ENCODE data around the gene COL10A1. TPM values are rescaled to one million over a fixed set of nuclear protein-coding genes. Genes with fewer than 3 reads are reported as not detected.

Gene COL10A1
- total RNA-seq, 2 donors from 2014 or later, result not detected

GRCh38 chr6:116170358-116171057 lies 44.6 kb upstream of the COL10A1 start:
- H3K27me3 Mint-ChIP-seq (ENCODE audit: insufficient read depth), result no peaks in the 10 kb centered on the region
- 76 to 94% methylated on average over 2 to 5 of the region's 5 CpGs for WGBS, 2 experiments (ENCODE audit: insufficient coverage in 1 of 2, insufficient read length in 1 of 2)
- H3K27ac Mint-ChIP-seq, result no peak overlapping the region
- no peak overlapping the region for H3K27ac ChIP-seq (ENCODE audit: low read depth, low read length)
- TF ChIP-seq, protein P1, sequence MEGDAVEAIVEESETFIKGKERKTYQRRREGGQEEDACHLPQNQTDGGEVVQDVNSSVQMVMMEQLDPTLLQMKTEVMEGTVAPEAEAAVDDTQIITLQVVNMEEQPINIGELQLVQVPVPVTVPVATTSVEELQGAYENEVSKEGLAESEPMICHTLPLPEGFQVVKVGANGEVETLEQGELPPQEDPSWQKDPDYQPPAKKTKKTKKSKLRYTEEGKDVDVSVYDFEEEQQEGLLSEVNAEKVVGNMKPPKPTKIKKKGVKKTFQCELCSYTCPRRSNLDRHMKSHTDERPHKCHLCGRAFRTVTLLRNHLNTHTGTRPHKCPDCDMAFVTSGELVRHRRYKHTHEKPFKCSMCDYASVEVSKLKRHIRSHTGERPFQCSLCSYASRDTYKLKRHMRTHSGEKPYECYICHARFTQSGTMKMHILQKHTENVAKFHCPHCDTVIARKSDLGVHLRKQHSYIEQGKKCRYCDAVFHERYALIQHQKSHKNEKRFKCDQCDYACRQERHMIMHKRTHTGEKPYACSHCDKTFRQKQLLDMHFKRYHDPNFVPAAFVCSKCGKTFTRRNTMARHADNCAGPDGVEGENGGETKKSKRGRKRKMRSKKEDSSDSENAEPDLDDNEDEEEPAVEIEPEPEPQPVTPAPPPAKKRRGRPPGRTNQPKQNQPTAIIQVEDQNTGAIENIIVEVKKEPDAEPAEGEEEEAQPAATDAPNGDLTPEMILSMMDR (conservative IDR thresholded peaks at IDR 0.05), result no peak
- H3K9me3 ChIP-seq (ENCODE audit: control insufficient read depth, low read length), result peaks cover 42% of the 10 kb centered on the region
- H3K36me3 Mint-ChIP-seq (ENCODE audit: low read depth), result peaks cover 46% of the 10 kb centered on the region
- peaks cover 12% of the 10 kb centered on the region for H3K4me1 Mint-ChIP-seq
- peaks cover 3% of the 10 kb centered on the region for H3K4me1 ChIP-seq (ENCODE audit: control insufficient read depth, insufficient read depth, low read length)
- no peak overlapping the region for H3K9ac ChIP-seq (ENCODE audit: extremely low read depth, low read length, poor library complexity, severe bottlenecking)
- peak; percentile 59 for DNase-seq
- peaks cover 30% of the 10 kb centered on the region for H3K36me3 ChIP-seq (ENCODE audit: control insufficient read depth, insufficient read depth, low read length)
- H3K4me3 Mint-ChIP-seq, result no peak overlapping the region
- H3K9me3 Mint-ChIP-seq, result peaks cover 26% of the 10 kb centered on the region
- H3K27me3 ChIP-seq (ENCODE audit: control insufficient read depth, insufficient read depth, low read length, poor library complexity, severe bottlenecking), result no peaks in the 10 kb centered on the region
- H3K4me3 ChIP-seq (ENCODE audit: low read length), result no peak overlapping the region

DNA sequence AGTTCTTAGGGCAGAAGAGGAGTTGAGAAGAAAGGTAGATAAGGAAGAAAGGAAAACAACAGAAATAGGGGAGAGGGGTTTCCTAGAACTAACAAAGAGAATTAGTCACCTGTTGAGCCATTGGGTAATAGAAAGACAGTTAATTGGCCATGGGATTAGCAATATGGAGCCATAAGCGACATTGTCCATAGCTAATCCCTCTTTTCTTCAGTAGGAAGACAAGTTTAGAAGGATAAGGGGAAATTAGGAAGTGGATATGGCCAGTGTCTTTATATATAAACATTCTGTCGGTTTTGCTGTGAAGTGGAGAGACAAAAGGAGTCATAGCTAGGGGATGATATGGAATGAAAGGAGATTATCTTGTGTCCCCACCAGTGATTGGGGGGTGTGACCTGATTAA lies 43.9 kb upstream of the COL10A1 start:
- H3K27me3 ChIP-seq (ENCODE audit: control insufficient read depth, insufficient read depth, low read length, poor library complexity, severe bottlenecking), result no peaks in the 10 kb centered on the region
- TF ChIP-seq, protein P1 (conservative IDR thresholded peaks at IDR 0.05), result no peak
- Mint-ChIP-seq H3K9me3 (peaks cover 20% of the 10 kb centered on the region), H3K27ac (no peak overlapping the region), H3K27me3 (ENCODE audit: insufficient read depth) (no peaks in the 10 kb centered on the region), H3K4me1 (peaks cover 12% of the 10 kb centered on the region), H3K4me3 (no peak overlapping the region), H3K36me3 (ENCODE audit: low read depth) (peaks cover 46% of the 10 kb centered on the region)
- no peak overlapping the region for H3K27ac ChIP-seq (ENCODE audit: low read depth, low read length)
- H3K4me3 ChIP-seq (ENCODE audit: low read length), result no peak overlapping the region
- H3K9me3 ChIP-seq (ENCODE audit: control insufficient read depth, low read length), result peaks cover 38% of the 10 kb centered on the region
- 91% methylated on average over 2 of the region's 2 CpGs; no CpG with 5 or more reads in 1 of the 2 experiments for WGBS, 2 experiments (ENCODE audit: insufficient coverage in 1 of 2, insufficient read length in 1 of 2)
- H3K9ac ChIP-seq (ENCODE audit: extremely low read depth, low read length, poor library complexity, severe bottlenecking), result no peak overlapping the region
- H3K4me1 ChIP-seq (ENCODE audit: control insufficient read depth, insufficient read depth, low read length), result peaks cover 3% of the 10 kb centered on the region
- no peak for DNase-seq
- H3K36me3 ChIP-seq (ENCODE audit: control insufficient read depth, insufficient read depth, low read length), result peaks cover 28% of the 10 kb centered on the region

DNA sequence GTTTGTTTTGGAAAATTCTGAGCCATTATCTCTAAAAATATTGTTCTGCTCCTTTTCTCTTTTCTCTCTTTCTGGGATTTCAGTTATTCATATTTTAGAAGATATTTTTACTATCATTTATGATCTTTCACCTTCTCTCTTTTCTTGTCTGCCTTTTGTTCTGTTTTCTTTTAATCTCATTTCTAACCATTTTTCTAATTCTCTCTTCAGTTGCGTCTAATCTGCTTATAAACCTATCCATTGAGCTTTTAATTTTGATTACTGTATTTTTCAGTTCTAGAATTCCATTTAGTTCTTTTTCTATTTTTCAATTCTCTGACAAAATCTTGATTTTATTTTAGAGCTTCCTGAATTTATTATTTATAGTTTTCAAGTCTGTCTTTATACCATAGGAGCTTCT lies 42.2 kb upstream of the COL10A1 start:
- Mint-ChIP-seq H3K4me1 (peaks cover 12% of the 10 kb centered on the region), H3K4me3 (no peak overlapping the region), H3K27ac (no peak overlapping the region), H3K36me3 (ENCODE audit: low read depth) (peaks cover 46% of the 10 kb centered on the region), H3K27me3 (ENCODE audit: insufficient read depth) (no peaks in the 10 kb centered on the region), H3K9me3 (peaks cover 26% of the 10 kb centered on the region)
- peaks cover 23% of the 10 kb centered on the region for H3K36me3 ChIP-seq (ENCODE audit: control insufficient read depth, insufficient read depth, low read length)
- H3K27ac ChIP-seq (ENCODE audit: low read depth, low read length), result no peak overlapping the region
- TF ChIP-seq, protein P1 (conservative IDR thresholded peaks at IDR 0.05), result no peak
- H3K27me3 ChIP-seq (ENCODE audit: control insufficient read depth, insufficient read depth, low read length, poor library complexity, severe bottlenecking), result no peaks in the 10 kb centered on the region
- peaks cover 39% of the 10 kb centered on the region for H3K9me3 ChIP-seq (ENCODE audit: control insufficient read depth, low read length)
- DNase-seq, result no peak
- WGBS, 2 experiments (ENCODE audit: insufficient coverage in 1 of 2, insufficient read length in 1 of 2), result 100% methylated on average over 1 of the region's 1 CpG; no CpG with 5 or more reads in 1 of the 2 experiments
- peaks cover 3% of the 10 kb centered on the region for H3K4me1 ChIP-seq (ENCODE audit: control insufficient read depth, insufficient read depth, low read length)
- no peak overlapping the region for H3K9ac ChIP-seq (ENCODE audit: extremely low read depth, low read length, poor library complexity, severe bottlenecking)
- no peak overlapping the region for H3K4me3 ChIP-seq (ENCODE audit: low read length)

All from endodermal cell (in vitro differentiated cells).